RWPE2 (cell line): ENCODE measurements around the gene TRIP10.

ENCODE experiments used
- ATAC-seq: fragments of 200-7000 bp; cut with Tn5 transposase; 3 replicates; pipeline ENCODE4 v1.9.1; 2021; ENCODE audit warnings: low read depth
- DNase-seq: peaks from one replicate; pipeline ENCODE4 v3.0.0-alpha.2; 2020; ENCODE audit warnings: low spot score
- H3K27ac ChIP-seq: fragments of 450-650 bp; 2 replicates; pipeline ENCODE4 v1.5.1; 2017; ENCODE audit warnings: mild to moderate bottlenecking; ENCODE audit not compliant: poor library complexity, severe bottlenecking
- H3K27me3 ChIP-seq: fragments of 250-450 bp; sonication (Bioruptor Pico); 2 replicates; pipeline ENCODE4 v1.5.1; 2021; ENCODE audit warnings: mild to moderate bottlenecking, moderate library complexity; ENCODE audit not compliant: insufficient read depth, poor library complexity, severe bottlenecking
- H3K36me3 ChIP-seq: fragments of 250-450 bp; sonication (Bioruptor Pico); 2 replicates; pipeline ENCODE4 v1.5.1; 2020; ENCODE audit warnings: low read depth, mild to moderate bottlenecking, moderate library complexity
- H3K4me1 ChIP-seq: fragments of 250-450 bp; sonication (Bioruptor Pico); 2 replicates; pipeline ENCODE4 v1.5.1; 2021; ENCODE audit warnings: mild to moderate bottlenecking, moderate library complexity; ENCODE audit not compliant: insufficient read depth, poor library complexity, severe bottlenecking
- H3K4me3 ChIP-seq: fragments of 250-450 bp; sonication (Bioruptor Pico); 2 replicates; pipeline ENCODE4 v1.5.1; 2021; ENCODE audit warnings: mild to moderate bottlenecking, moderate library complexity; ENCODE audit not compliant: severe bottlenecking
- H3K9me3 ChIP-seq: fragments of 250-450 bp; sonication (Bioruptor Pico); 2 replicates; pipeline ENCODE4 v1.5.1; 2021; ENCODE audit warnings: mild to moderate bottlenecking, moderate library complexity; ENCODE audit not compliant: severe bottlenecking
- TF ChIP-seq, protein P1 (sequence below): fragments of 450-650 bp; IDR thresholded peaks from one replicate; pipeline ENCODE4 v1.5.1; 2017; ENCODE audit warnings: mild to moderate bottlenecking, moderate library complexity; ENCODE audit not compliant: poor library complexity, severe bottlenecking

Gene TRIP10

DNA sequence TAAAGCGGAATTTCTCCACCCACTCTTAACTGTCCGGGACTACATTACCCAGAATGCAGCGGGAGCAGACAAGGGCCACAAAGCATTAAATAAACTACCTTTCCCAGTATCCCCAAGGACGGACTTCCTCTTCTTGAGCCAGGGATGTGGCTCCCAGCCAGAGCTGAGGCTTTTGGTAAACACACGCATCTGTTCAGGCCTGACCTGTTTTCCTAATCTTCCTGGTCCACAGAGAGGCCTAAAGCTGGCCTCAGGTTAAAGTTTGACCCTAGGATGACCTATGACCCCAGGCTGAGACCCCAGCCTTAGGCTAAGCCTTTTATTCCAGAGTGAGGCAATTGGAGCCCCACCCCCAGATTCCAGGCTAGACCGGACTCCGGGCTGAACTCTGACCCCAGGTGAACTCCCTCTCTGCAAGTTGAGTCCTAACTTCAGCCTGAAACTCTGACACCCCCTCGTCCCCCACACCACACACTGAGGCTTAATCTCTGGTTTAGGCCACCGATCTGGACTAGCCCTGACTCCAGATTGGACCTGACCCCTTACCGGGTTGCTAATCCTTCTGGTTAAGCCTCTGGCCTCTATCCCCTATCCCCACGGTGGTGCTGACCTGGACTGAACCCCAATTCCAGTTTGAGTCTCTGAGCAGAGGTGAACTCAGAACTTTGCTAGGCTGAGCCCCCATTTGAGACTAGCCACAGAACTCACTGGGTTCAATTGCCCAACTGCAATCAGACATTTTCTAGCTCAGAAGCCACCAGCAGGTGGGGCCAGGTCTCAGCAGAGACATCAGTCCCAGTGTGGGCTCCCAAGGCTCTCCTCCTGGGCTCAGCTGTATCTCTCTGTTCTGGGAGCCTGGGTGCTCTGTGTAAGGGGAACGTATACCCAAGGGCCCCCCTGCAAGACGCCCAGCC, 1.4 kb upstream of the TRIP10 start:
- DNase-seq (peak; percentile 94), ATAC-seq (peak; percentile 35)
- TF ChIP-seq, protein P1, sequence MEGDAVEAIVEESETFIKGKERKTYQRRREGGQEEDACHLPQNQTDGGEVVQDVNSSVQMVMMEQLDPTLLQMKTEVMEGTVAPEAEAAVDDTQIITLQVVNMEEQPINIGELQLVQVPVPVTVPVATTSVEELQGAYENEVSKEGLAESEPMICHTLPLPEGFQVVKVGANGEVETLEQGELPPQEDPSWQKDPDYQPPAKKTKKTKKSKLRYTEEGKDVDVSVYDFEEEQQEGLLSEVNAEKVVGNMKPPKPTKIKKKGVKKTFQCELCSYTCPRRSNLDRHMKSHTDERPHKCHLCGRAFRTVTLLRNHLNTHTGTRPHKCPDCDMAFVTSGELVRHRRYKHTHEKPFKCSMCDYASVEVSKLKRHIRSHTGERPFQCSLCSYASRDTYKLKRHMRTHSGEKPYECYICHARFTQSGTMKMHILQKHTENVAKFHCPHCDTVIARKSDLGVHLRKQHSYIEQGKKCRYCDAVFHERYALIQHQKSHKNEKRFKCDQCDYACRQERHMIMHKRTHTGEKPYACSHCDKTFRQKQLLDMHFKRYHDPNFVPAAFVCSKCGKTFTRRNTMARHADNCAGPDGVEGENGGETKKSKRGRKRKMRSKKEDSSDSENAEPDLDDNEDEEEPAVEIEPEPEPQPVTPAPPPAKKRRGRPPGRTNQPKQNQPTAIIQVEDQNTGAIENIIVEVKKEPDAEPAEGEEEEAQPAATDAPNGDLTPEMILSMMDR, result peak; percentile 83
- peaks cover 26% of the 10 kb centered on the region for H3K36me3 ChIP-seq
- H3K27me3 ChIP-seq, result no peaks in the 10 kb centered on the region
- H3K4me3 ChIP-seq, result no peak overlapping the region
- H3K4me1 ChIP-seq, result peaks cover 14% of the 10 kb centered on the region
- H3K27ac ChIP-seq, result peak overlapping the region; percentile 85
- H3K9me3 ChIP-seq, result no peaks in the 10 kb centered on the region

- ATAC-seq (no peak), DNase-seq (no peak)
- Histone ChIP-seq H3K27me3 (no peaks in the 10 kb centered on the region), H3K9me3 (no peaks in the 10 kb centered on the region), H3K36me3 (peaks cover 33% of the 10 kb centered on the region), H3K4me3 (peak overlapping the region; percentile 93), H3K4me1 (peaks cover 19% of the 10 kb centered on the region), H3K27ac (peak overlapping the region; percentile 85)
- TF ChIP-seq, protein P1, result peak; percentile 68
These were observed 592 bp upstream of the TRIP10 start for GRCh38 chr19:6738787-6739389.

- no peak for ATAC-seq
- peak overlapping the region; percentile 85 for H3K27ac ChIP-seq
- H3K36me3 ChIP-seq, result peaks cover 41% of the 10 kb centered on the region
- no peaks in the 10 kb centered on the region for H3K27me3 ChIP-seq
- peaks cover 30% of the 10 kb centered on the region for H3K4me1 ChIP-seq
- H3K9me3 ChIP-seq, result no peaks in the 10 kb centered on the region
- no peak for DNase-seq
- peak overlapping the region; percentile 93 for H3K4me3 ChIP-seq
- TF ChIP-seq, protein P1, result no peak
These were observed 556 bp downstream of the TRIP10 start for GRCh38 chr19:6739883-6740588.

- H3K36me3 ChIP-seq, result peaks cover 46% of the 10 kb centered on the region
These were observed 1.3 kb downstream of the TRIP10 start for GRCh38 chr19:6740589-6741343.

More at GRCh38 chr19:6740589-6741343, 1.3 kb downstream of the TRIP10 start:
- H3K4me1 ChIP-seq, result peaks cover 35% of the 10 kb centered on the region
- TF ChIP-seq, protein P1, result no peak
- H3K27me3 ChIP-seq, result no peaks in the 10 kb centered on the region
- peak overlapping the region; percentile 93 for H3K4me3 ChIP-seq
- DNase-seq (no peak), ATAC-seq (no peak)
- peak overlapping the region; percentile 85 for H3K27ac ChIP-seq
- H3K9me3 ChIP-seq, result no peaks in the 10 kb centered on the region
